ENCODE data around the gene ACTR8.
"Not testable (repeated sequence)": the region's sequence is repeated elsewhere in the genome, so short reads cannot be mapped to it uniquely, and the experiment has no call there.

ACTR8 gene

GRCh38 chr3:53881691-53882593, at the start of gene ACTR8:
Gene ACTR8 (minus strand): TSS chr3:53882152. CDS start chr3:53882101, 51 bp downstream.
- peak; percentile 95 for DNase-seq

DNA sequence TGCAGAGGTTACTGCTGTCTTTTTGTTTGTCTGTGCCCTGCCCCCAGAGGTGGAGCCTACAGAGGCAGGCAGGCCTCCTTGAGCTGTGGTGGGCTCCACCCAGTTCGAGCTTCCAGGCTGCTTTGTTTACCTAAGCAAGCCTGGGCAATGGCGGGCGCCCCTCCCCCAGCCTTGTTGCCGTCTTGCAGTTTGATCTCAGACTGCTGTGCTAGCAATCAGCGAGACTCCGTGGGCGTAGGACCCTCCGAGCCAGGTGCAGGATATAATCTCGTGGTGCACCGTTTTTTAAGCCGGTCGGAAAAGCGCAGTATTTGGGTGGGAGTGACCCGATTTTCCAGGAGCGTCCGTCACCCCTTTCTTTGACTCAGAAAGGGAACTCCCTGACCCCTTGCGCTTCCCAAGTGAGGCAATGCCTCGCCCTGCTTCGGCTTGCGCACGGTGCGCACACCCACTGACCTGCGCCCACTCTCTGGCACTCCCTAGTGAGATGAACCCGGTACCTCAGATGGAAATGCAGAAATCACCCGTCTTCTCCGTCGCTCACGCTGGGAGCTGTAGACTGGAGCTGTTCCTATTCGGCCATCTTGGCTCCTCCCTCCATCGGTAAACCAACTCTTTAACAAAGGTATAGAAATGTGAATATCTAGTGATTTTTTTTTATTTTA, 45.4 kb upstream of the ACTR8 start:
- DNase-seq, result not testable (repeated sequence)

- no peak for DNase-seq
Measured at GRCh38 chr3:53921296-53921695, 39.3 kb upstream of the ACTR8 start.

GRCh38 chr3:53919741-53920140, 37.8 kb upstream of the ACTR8 start:
- no peak for DNase-seq

DNA sequence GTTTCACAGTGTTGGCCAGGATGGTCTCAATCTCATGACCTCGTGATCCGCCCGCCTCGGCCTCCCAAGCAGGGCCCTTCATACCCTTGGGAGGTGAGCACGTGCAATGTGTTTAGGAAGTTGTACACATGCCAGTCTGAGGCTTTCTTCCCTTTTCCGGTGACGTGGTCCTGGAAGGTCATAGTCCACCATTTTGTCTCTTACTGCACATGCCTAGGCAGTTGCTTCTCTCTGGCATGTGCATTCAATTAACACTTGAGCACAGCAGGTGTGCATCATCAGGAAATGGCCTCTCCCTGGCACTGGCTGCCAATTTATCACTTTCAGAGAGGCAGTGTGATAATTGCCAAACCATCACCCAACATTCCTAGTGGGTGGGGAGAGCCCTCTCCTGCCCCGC, 31.4 kb upstream of the ACTR8 start:
- no peak for DNase-seq

DNA sequence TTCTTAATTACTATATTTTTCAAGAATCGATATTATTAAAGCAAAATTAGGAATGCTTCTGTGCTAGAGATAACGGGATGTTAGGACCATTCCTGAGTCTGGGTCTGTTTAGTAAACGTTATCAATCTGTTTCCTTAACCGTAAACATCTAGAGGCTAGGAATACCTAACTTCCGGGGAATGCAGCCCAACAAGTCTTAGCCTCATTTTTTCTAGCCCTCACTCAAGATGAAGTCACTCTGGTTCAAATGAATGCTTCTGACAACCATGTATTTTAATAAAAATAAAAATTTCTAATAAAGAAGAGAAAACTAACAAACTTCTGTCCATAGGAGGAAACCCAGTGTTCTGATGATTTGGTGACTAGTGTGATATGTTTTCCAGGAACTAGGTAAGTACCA, 20.8 kb upstream of the ACTR8 start:
- no peak for DNase-seq

GRCh38 chr3:53902067-53902466, 20.1 kb upstream of the ACTR8 start:
- DNase-seq, result no peak

DNA sequence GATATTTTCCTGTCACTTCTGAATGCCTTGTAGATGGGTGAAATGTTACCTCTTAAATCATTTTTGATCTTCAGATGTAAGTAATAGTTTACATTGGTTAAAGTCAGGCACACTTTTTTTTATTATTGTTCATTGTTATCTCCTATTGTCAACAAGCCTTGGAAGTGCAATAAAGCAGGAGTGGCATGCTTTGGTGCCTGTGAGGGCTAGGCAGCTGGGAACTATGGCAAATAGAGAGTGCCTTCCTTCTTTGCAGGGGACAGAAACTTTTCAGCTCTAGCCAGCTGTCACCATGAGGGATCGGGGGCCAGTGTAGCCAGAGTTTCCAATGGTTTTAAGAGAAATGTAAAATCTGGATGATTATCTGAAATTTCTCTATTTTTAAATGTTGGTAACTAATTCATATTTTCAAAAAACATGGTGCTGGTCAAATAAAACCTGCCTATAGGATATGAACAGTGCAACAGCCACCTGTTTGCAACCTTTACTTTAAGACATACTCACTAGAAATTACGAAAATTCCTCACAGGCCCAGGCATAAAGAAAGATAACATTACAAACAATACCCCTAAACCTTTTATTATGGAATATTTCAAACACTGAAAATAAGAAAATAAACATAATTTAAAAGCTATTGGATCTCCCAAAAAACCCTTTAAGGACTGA, 18.8 kb upstream of the ACTR8 start:
- no peak for DNase-seq

- no peak for DNase-seq
Measured at GRCh38 chr3:53899750-53900149, 17.8 kb upstream of the ACTR8 start.

GRCh38 chr3:53892286-53892637, 10.3 kb upstream of the ACTR8 start:
- no peak for DNase-seq

GRCh38 chr3:53891497-53892285, 9.7 kb upstream of the ACTR8 start, which contains the start of gene SELENOK:
Gene SELENOK (minus strand): TSS chr3:53891859.
- DNase-seq, result peak; percentile 99

- DNase-seq, result no peak
Measured at GRCh38 chr3:53890726-53891475, 8.9 kb upstream of the ACTR8 start.

- no peak for DNase-seq
Measured at GRCh38 chr3:53888232-53888631, 6.3 kb upstream of the ACTR8 start.

GRCh38 chr3:53887446-53887845, 5.5 kb upstream of the ACTR8 start:
- DNase-seq, result no peak

- no peak for DNase-seq
Measured at GRCh38 chr3:53885239-53885638, 3.3 kb upstream of the ACTR8 start.

DNA sequence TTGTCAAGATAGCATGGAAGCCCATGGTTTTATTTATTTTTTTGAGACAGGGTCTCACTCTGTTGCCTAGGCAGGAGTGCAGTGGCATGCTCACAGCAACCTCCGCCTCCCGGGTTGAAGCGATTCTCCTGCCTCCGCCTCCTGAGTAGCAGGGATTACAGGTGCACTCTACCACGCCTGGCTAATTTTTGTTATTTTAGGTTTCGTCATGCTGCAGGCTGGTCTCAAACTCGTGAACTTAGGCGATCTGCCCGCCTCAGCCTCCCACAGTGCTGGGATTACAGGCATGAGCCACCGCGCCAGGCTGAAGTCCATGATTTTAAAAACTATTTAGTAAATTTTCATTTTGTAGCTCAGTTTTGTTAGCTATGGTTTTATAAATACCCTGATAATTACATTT, 2.7 kb upstream of the ACTR8 start:
- no peak for DNase-seq

DNA sequence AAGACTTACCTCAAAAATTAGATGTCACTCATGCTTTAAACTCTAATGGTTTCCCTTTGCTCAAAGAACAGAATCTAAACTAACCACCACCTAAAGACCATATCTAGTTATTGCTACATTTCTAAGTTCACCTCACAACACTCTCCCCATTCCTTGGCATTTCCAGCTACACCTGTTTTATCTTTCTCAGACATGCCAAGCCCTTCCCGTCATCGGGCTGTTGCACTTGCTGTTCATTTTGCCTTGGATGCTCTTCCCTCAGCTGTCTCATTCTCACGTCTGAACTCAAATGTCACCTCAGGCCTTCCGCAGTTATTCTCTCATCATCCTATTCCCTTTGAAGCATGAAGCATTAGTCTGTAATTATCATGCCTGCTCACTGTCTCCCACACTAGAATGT, 1.1 kb upstream of the ACTR8 start:
- DNase-seq, result no peak

DNA sequence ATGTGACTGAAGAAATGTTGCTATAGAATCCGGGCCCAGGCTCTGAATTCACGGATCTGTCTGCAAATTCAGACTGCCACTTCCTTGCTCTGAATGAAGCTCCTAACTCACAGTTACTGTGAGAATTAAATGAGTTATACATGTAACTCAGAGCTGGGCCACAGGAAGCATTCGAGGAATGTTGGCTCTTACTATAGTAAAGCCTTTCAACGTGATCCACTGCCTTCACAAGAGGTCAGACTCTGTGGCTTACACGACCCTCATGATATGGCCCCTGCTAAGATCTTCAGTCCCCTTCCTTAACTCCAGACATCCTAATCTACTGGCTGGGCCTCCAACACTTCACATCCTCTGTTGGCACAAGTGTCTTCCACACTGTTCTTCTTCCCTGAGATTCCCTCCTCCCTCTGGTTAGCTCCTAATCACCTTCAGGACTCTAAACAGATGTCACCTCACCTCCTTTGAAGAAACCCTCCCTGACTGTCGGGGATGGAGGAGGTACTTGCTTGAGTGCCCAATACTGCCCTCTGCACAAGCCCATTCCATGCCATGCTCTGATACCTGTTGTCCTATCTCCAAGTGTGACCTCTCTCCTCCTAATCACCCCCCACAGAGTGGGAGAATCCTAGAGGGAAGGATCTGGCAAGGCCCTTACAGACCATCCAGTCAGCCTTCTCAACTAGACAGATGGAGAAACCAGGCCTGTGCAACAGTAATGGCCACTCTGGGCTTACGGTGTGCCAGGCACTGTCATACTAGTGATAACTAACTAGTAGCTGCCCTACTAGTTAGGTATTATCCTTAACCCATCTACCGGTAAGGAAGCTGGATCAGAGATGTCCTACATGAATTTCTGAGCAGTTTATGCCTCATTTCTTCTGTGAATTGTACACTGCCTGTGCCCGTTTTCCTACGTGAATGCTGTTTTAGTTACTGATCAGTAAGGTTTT, 1.3 kb downstream of the ACTR8 start:
- no peak for DNase-seq

DNA sequence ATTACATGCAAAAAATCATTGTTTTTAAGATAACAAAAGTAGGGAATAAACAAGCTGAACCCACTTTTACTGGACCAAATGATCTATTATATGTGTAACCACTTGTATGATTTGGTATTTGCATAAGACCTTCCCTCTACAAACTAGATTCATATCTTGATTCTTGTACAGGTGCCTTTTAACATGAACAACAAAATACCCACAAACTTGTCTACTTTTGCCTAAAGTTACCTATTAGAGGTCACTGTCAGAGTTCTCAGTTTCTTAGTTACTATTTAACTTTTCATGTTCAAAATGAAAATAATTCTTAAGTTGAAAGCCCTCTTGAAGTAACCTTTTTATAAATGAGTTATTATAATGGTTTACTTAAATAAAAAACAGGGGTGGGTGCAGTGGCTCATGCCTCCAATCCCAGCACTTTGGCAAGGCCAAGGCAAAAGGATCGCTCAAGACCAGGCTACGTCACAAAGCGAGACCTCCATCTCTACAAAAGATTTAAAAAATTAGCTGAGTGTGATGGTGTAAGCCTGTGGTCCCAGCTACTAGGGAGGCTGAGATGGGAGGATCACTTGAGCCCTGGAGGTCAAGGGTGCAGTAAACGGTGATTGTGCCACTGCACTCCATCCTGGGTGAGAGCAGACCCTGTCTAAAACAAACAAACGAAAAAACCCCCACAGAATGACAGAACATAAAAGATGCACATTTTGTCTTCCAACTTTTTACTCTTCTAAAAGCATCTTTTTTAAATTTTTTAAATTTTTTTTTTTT, 16.0 kb downstream of the ACTR8 start:
- DNase-seq, result no peak

GRCh38 chr3:53863145-53863544, 18.8 kb downstream of the ACTR8 start:
- no peak for DNase-seq

Data from femur (tissue), 1 donor.